ENCODE data around the gene MTERF2. TPM values are rescaled to one million over a fixed set of nuclear protein-coding genes. Genes with fewer than 3 reads are reported as not detected.

Gene MTERF2
- total RNA-seq, 1 experiment from 2014 or later = 10.7 TPM

GRCh38 chr12:107029081-107029480, 42.1 kb upstream of the MTERF2 start:
- H3K9me2 ChIP-seq (replicated peaks; ENCODE audit: low read length) = no peaks in the 10 kb centered on the region
- H3K27ac ChIP-seq (ENCODE audit: low read length) = no peak overlapping the region
- peaks cover 29% of the 10 kb centered on the region for H3K4me1 ChIP-seq (ENCODE audit: insufficient read depth, low read length)
- DNase-seq (no peak), ATAC-seq (no peak)
- intact Hi-C loops (cut with micrococcal nuclease) = no loop called here
- ChIA-PET CTCF (no interaction called here), POLR2A (ENCODE audit: unreplicated experiment) (interaction anchor here (0.6 kb wide), 1 partner anchor 528 kb away, joined by 3 read pairs; no protein-coding TSS in a partner anchor)
- H3K4me2 ChIP-seq (ENCODE audit: low read length) = no peak overlapping the region
- H2AFZ ChIP-seq (ENCODE audit: low read length) = no peak overlapping the region
- TF ChIP-seq EZH2 (IDR thresholded peaks at IDR 0.05; ENCODE audit: low read length, unreplicated experiment) = no peak
- no peak for TF ChIP-seq EZH2phosphoT487 (IDR thresholded peaks at IDR 0.05; ENCODE audit: borderline replicate concordance, low read length)
- no peak for TF ChIP-seq CTCF (conservative IDR thresholded peaks at IDR 0.05; ENCODE audit: low read depth, low read length)
- H4K20me1 ChIP-seq (ENCODE audit: low read length) = no peaks in the 10 kb centered on the region; the same call in 1 of the 2 replicates
- H3K4me3 ChIP-seq (ENCODE audit: low read length) = no peak overlapping the region
- H3K79me2 ChIP-seq (ENCODE audit: low read length) = peaks cover 48% of the 10 kb centered on the region
- no TSS peak for BruUV-seq (replicated peaks)
- no peaks in the 10 kb centered on the region for H3K9me3 ChIP-seq (ENCODE audit: low read length)
- H3K27me3 ChIP-seq (ENCODE audit: low read length) = no peaks in the 10 kb centered on the region
- H3K36me3 ChIP-seq (ENCODE audit: low read depth, low read length) = no peaks in the 10 kb centered on the region
- no peak overlapping the region for H3K9ac ChIP-seq (ENCODE audit: low read length)
- H3F3A ChIP-seq (ENCODE audit: low read length, unreplicated experiment) = no peaks in the 10 kb centered on the region

DNA sequence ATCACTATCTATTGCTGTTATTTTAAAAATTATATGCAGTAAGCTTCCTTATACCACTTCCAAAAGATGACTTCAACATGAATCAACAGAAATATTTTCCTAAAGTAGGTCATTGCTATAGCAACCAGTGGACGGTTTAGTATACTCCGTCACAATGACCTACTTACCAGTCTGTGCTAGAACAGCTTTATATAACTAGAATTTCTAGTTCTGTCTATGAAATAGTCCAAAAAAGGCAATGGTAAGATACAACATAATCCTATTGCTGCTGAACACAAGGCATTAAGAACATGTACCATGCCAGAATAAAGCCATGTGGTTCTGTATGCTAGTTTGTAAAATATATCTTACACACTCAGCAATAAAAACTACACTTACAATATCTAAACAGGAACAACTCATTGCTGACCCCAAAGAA, 40.7 kb upstream of the MTERF2 start:
- H2AFZ ChIP-seq (ENCODE audit: low read length) = no peak overlapping the region
- TF ChIP-seq EZH2phosphoT487 (IDR thresholded peaks at IDR 0.05; ENCODE audit: borderline replicate concordance, low read length) (no peak), CTCF (conservative IDR thresholded peaks at IDR 0.05; ENCODE audit: low read depth, low read length) (no peak), EZH2 (IDR thresholded peaks at IDR 0.05; ENCODE audit: low read length, unreplicated experiment) (no peak)
- H4K20me1 ChIP-seq (ENCODE audit: low read length) = no peaks in the 10 kb centered on the region; the same call in 1 of the 2 replicates
- H3K9ac ChIP-seq (ENCODE audit: low read length) = 0 out of 2 replicates have a peak overlapping the region, but pooled peaks have one; percentile 4
- no peaks in the 10 kb centered on the region for H3F3A ChIP-seq (ENCODE audit: low read length, unreplicated experiment)
- no peaks in the 10 kb centered on the region for H3K36me3 ChIP-seq (ENCODE audit: low read depth, low read length)
- H3K4me3 ChIP-seq (ENCODE audit: low read length) = no peak overlapping the region
- BruUV-seq (replicated peaks) = no TSS peak
- POLR2A ChIA-PET (ENCODE audit: unreplicated experiment) = interaction anchor here (0.5 kb wide), 1 partner anchor 58 kb away, joined by 4 read pairs; no protein-coding TSS in a partner anchor
- H3K9me3 ChIP-seq (ENCODE audit: low read length) = no peaks in the 10 kb centered on the region
- H3K27ac ChIP-seq (ENCODE audit: low read length) = peak overlapping the region; percentile 52
- peaks cover 50% of the 10 kb centered on the region for H3K79me2 ChIP-seq (ENCODE audit: low read length)
- no peaks in the 10 kb centered on the region for H3K9me2 ChIP-seq (replicated peaks; ENCODE audit: low read length)
- peak overlapping the region; percentile 68 for H3K4me2 ChIP-seq (ENCODE audit: low read length)
- ATAC-seq (peak; percentile 97), DNase-seq (peak; percentile 98)
- no peaks in the 10 kb centered on the region for H3K27me3 ChIP-seq (ENCODE audit: low read length)
- CTCF ChIA-PET = no interaction called here
- H3K4me1 ChIP-seq (ENCODE audit: insufficient read depth, low read length) = peaks cover 29% of the 10 kb centered on the region
- intact Hi-C loops (cut with micrococcal nuclease) = loop anchor here (1.0 kb wide), 4 partner anchors 30 to 253 kb away; partner anchors contain the start of gene RIC8B
